K562 (cell line): ENCODE data around the gene IFT52. TPM values are rescaled to one million over a fixed set of nuclear protein-coding genes. Genes with fewer than 3 reads are reported as not detected.

Experiments used
- ATAC-seq: fragments of 200-7000 bp; cut with Tn5 transposase; 3 replicates; pipeline ENCODE4 v1.9.1; 2020; ENCODE audit warnings: moderate library complexity
- BruUV-seq: library from RNA; stranded (reverse); fragments of 400-500 nt; replicated peaks from 2 replicates; lab custom pipeline; 2021; lab: Mats Ljungman, UMichigan
- CTCF ChIA-PET: fragments of 300-600 bp; formaldehyde crosslinking; extraction: SDS; loops from one replicate; lab custom pipeline; 2021; ENCODE audit warnings: low intra/inter-chr PET ratio; lab: Yijun Ruan, JAX
- POLR2A ChIA-PET: fragments of 300-600, 350-650 bp; sonication (Branson Sonifier 250); formaldehyde crosslinking; extraction: SDS; loops from one replicate; lab custom pipeline; 2021; ENCODE audit warnings: antibody characterized with exemption, inconsistent platforms; lab: Yijun Ruan, JAX
- DNase-seq, 4 experiments: peaks; one replicate each; pipeline versions ENCODE4 v3.0.0 to v3.0.0-alpha.2; 2011 to 2018; ENCODE audit warnings: low spot score in 3 of 4, mixed read lengths in 3 of 4; ENCODE audit errors: extremely low read depth in 1 of 4
- FAIRE-seq: peaks from 2 replicates; lab custom pipeline; 2011; peaks lifted over from hg19 to GRCh38; lab: Jason Lieb, UNC
- H2AFZ ChIP-seq: 2 replicates; pipeline ENCODE4 v1.6.0; 2011; ENCODE audit warnings: low read depth, low read length, control low read depth, inconsistent platforms
- H3K27ac ChIP-seq: fragments of 200-600 bp; 3 replicates; pipeline ENCODE4 v1.8.0; 2011; ENCODE audit warnings: low read depth, mild to moderate bottlenecking, control low read depth, inconsistent platforms, low read length, moderate library complexity, mixed read lengths; ENCODE audit errors: extremely low read depth
- H3K27me3 ChIP-seq, 2 experiments: fragments of 300-600 bp in 1 of 2; 2 replicates in 1 of 2; 3 replicates in 1 of 2; pipeline versions ENCODE4 v1.6.0 to v1.8.0; 2011; ENCODE audit warnings: inconsistent platforms in 2 of 2, low read length in 2 of 2, mild to moderate bottlenecking in 1 of 2, mixed read lengths in 1 of 2, moderate library complexity in 1 of 2; ENCODE audit not compliant: control insufficient read depth in 2 of 2, insufficient read depth in 2 of 2
- H3K36me3 ChIP-seq: fragments of 300-600 bp; 3 replicates; pipeline ENCODE4 v1.8.0; 2011; ENCODE audit warnings: mild to moderate bottlenecking, low read length, inconsistent platforms; ENCODE audit not compliant: control insufficient read depth, insufficient read depth
- H3K4me1 ChIP-seq, 2 experiments: fragments of 200-600 bp in 1 of 2; replicated peaks in 1 of 2; 2 replicates in 1 of 2; 3 replicates in 1 of 2; pipeline versions ENCODE4 v1.5.1 to v1.8.0; 2011; ENCODE audit warnings: inconsistent platforms in 2 of 2, low read length in 2 of 2, mild to moderate bottlenecking in 1 of 2, mixed read lengths in 1 of 2, moderate library complexity in 1 of 2; ENCODE audit not compliant: control insufficient read depth in 2 of 2, insufficient read depth in 2 of 2
- H3K4me2 ChIP-seq: 2 replicates; pipeline ENCODE4 v1.6.1; 2011; ENCODE audit warnings: low read length, control low read depth, inconsistent platforms, mixed read lengths; ENCODE audit not compliant: insufficient read depth
- H3K4me3 ChIP-seq: fragments of 200-600 bp; sonication (generic), shearing (Covaris generic); 2 replicates; pipeline ENCODE4 v1.5.1; 2016; ENCODE audit warnings: control low read depth, inconsistent platforms
- H3K79me2 ChIP-seq: fragments of 200-600 bp; 3 replicates; pipeline ENCODE4 v1.8.0; 2011; ENCODE audit warnings: low read length, inconsistent platforms; ENCODE audit not compliant: control insufficient read depth, insufficient read depth
- H3K9ac ChIP-seq, 2 experiments: 2 replicates each; pipeline versions ENCODE4 v1.6.0 to v1.6.1; 2011; ENCODE audit warnings: low read depth in 2 of 2, low read length in 2 of 2, control low read depth in 1 of 2, inconsistent platforms in 1 of 2, mild to moderate bottlenecking in 1 of 2, mixed read lengths in 1 of 2; ENCODE audit not compliant: insufficient read depth in 1 of 2
- H3K9me1 ChIP-seq: one replicate; pipeline ENCODE4 v1.6.0; 2011; ENCODE audit warnings: inconsistent platforms, mild to moderate bottlenecking, low read length, moderate library complexity; ENCODE audit not compliant: control insufficient read depth, insufficient read depth
- H3K9me3 ChIP-seq: replicated peaks from 2 replicates; pipeline ENCODE4 v1.5.1; 2011; ENCODE audit warnings: low read depth, low read length, inconsistent platforms; ENCODE audit not compliant: control insufficient read depth, insufficient read depth
- H4K20me1 ChIP-seq: replicated peaks from 2 replicates; pipeline ENCODE4 v1.6.1; 2011; ENCODE audit warnings: low read length, inconsistent platforms, mixed read lengths; ENCODE audit not compliant: control insufficient read depth, insufficient read depth
- E2F6 ChIP-seq, 2 experiments: IDR thresholded peaks; 2 replicates each; pipeline ENCODE4 v1.6.1; 2011; ENCODE audit warnings: borderline replicate concordance in 1 of 2, control low read depth in 1 of 2, low read depth in 1 of 2, low read length in 1 of 2, mild to moderate bottlenecking in 1 of 2, mixed read lengths in 1 of 2, moderate library complexity in 1 of 2; ENCODE audit not compliant: insufficient read depth in 1 of 2, insufficient read length in 1 of 2, poor library complexity in 1 of 2, severe bottlenecking in 1 of 2; ENCODE audit errors: extremely low read depth in 1 of 2
- ETS1 ChIP-seq: conservative IDR thresholded peaks from 2 replicates; pipeline ENCODE4 v1.6.1; 2011; ENCODE audit warnings: low read depth, mild to moderate bottlenecking, low read length; ENCODE audit not compliant: control insufficient read depth
- HOMEZ ChIP-seq: fragments of 250-450 bp; sonication (Bioruptor Pico); IDR thresholded peaks from 2 replicates; pipeline ENCODE4 v1.4.0; 2020; ENCODE audit warnings: mild to moderate bottlenecking, moderate library complexity
- NCOA6 ChIP-seq: fragments of 450-650 bp; IDR thresholded peaks from 2 replicates; pipeline ENCODE4 v1.6.1; 2017; ENCODE audit warnings: mild to moderate bottlenecking
- TFAP4 ChIP-seq: sonication (generic); formaldehyde crosslinking; IDR thresholded peaks from 2 replicates; pipeline ENCODE4 v1.8.0; 2022; ENCODE audit warnings: missing genetic modification reagents, mild to moderate bottlenecking, moderate library complexity, borderline replicate concordance
- WGBS: fragments of 100-300 bp; shearing (Covaris generic); methylation state at CpG from one replicate; pipeline ENCODE4 v1.1.6; 2016; ENCODE audit warnings: low coverage, mixed read lengths; ENCODE audit not compliant: insufficient coverage; ENCODE audit errors: missing lambda C conversion rate; 5-methylcytosine and 5-hydroxymethylcytosine counted together
- in situ Hi-C: fragments of 300-500 bp; cut with MboI; formaldehyde crosslinking; loops from 4 replicates; pipeline ENCODE4 v1.15.0; 2018; ENCODE audit warnings: inconsistent platforms, mixed read lengths
- intact Hi-C: fragments of 100-400 bp; cut with micrococcal nuclease; formaldehyde crosslinking; loops from 2 replicates; pipeline ENCODE4 v1.14.2; 2022
- polyA plus RNA-seq, 8 experiments: library from polyadenylated mRNA; depleted of rRNA in 4 of 8; stranded (reverse) in 5 of 8; unstranded in 3 of 8; fragments of >200 nt; fragmentation: Nextera tagmentation in 2 of 8; fragmentation: Illumina TruSeq in 1 of 8; extraction: Ambion mirVana in 2 of 8; extraction: Trizol in 1 of 8; gene quantifications; 2 replicates each; pipeline versions ENCODE4 v1.2.1 to v1.2.3, GENCODE V29; 2011 to 2014; ENCODE audit warnings: inconsistent platforms in 1 of 8, missing spikeins in 1 of 8
- total RNA-seq, 7 experiments: library from RNA; depleted of rRNA in 6 of 7; stranded (reverse); fragments of >200 nt in 6 of 7; fragmentation: Illumina TruSeq in 2 of 7; extraction: Trizol in 2 of 7; gene quantifications; 2 replicates each; pipeline versions ENCODE4 v1.2.1 to v1.2.3, GENCODE V29; 2011 to 2021; ENCODE audit warnings: low replicate concordance in 1 of 7

IFT52 gene
- total and polyA plus RNA-seq, 9 of the 15 experiments (the other 6 are each of a cell fraction or from before 2014, with no cell fraction given), result 11.0 to 31.4 (median 20.4) TPM

- Histone ChIP-seq H3K9me3 (no peaks in the 10 kb centered on the region), H2AFZ (no peak overlapping the region)
- 0 out of 2 replicates have a peak, but pooled peaks have one; percentile 10 for TF ChIP-seq TFAP4 (CRISPR knock-in tag)
- no peak for TF ChIP-seq E2F6 (IDR thresholded peaks at IDR 0.05; ENCODE audit: borderline replicate concordance in 1 of 2, extremely low read depth in 1 of 2, insufficient read depth in 1 of 2, insufficient read length in 1 of 2, low read depth in 1 of 2, low read length in 1 of 2, poor library complexity in 1 of 2, severe bottlenecking in 1 of 2)
- TF ChIP-seq NCOA6, result no peak
- TF ChIP-seq HOMEZ (CRISPR knock-in tag), result no peak
- TF ChIP-seq ETS1, result no peak
- TF ChIP-seq, all 486 proteins: peak for 1
- no TSS peak for BruUV-seq
- WGBS, result 64% methylated on average over 4 of the region's 4 CpGs
- no peaks in the 10 kb centered on the region for H4K20me1 ChIP-seq
- no peaks in the 10 kb centered on the region for H3K36me3 ChIP-seq
- no peaks in the 10 kb centered on the region for H3K9me1 ChIP-seq
- peaks cover 0 to 6% of the 10 kb centered on the region in 2 experiments; a peak in 2 of 5 replicates for H3K4me1 ChIP-seq
- H3K9ac ChIP-seq, result peak overlapping the region in 1 of 2 experiments; percentile 69; a peak in 1 of 4 replicates
- H3K27me3 ChIP-seq, result no peaks in the 10 kb centered on the region
- ChIA-PET CTCF (no interaction called here), POLR2A (interaction anchor here (0.8 to 0.9 kb wide), 2 partner anchors 8 to 9 kb away, joined by 3 read pairs; no protein-coding TSS in a partner anchor)
- ATAC-seq (no peak), DNase-seq (no peak), FAIRE-seq (no peak)
- in situ Hi-C loops (no loop called here), intact Hi-C loops (no loop called here)
- H3K27ac ChIP-seq, result no peak overlapping the region
- no peaks in the 10 kb centered on the region for H3K79me2 ChIP-seq
- H3K4me2 ChIP-seq, result no peak overlapping the region
- H3K4me3 ChIP-seq, result no peak overlapping the region
Observed at GRCh38 chr20:43565758-43566104, 25.0 kb upstream of the IFT52 start.
